ENCODE measurements around the gene XPNPEP1. TPM values are rescaled to one million over a fixed set of nuclear protein-coding genes. Genes with fewer than 3 reads are reported as not detected.

XPNPEP1 gene
- total and polyA plus RNA-seq, 4 donors = 28.4 to 68.9 (median 43.2) TPM

- WGBS, 2 donors = 97 to 100% methylated on average over 2 of the region's 2 CpGs
- ATAC-seq (ENCODE audit: low FRiP score) = no peak
Measured at GRCh38 chr10:109956454-109957091, 33.3 kb upstream of the XPNPEP1 start.

GRCh38 chr10:109953766-109954165, 30.5 kb upstream of the XPNPEP1 start:
- intact Hi-C loops (cut with DNase I) = no loop called here
- DNase-seq = no peak
- H3K4me1 ChIP-seq (ENCODE audit: control insufficient read depth in 1 of 2, insufficient read depth in 2 of 2, low read length in 2 of 2) = peaks cover 5 to 7% of the 10 kb centered on the region in 2 donors
- no peak overlapping the region for H3K4me3 ChIP-seq (ENCODE audit: low read length in 2 of 2)
- no peaks in the 10 kb centered on the region for H3K9me3 ChIP-seq (ENCODE audit: control insufficient read depth, low read length)
- no peak overlapping the region for H3K27ac ChIP-seq (ENCODE audit: low read depth in 1 of 2, low read length in 2 of 2)
- 63 to 69% methylated on average over 2 of the region's 2 CpGs for WGBS, 2 donors
- no peaks in the 10 kb centered on the region for H3K36me3 ChIP-seq (ENCODE audit: control insufficient read depth in 1 of 2, insufficient read depth in 2 of 2, low read length in 1 of 2)
- no peak for ATAC-seq (ENCODE audit: low FRiP score)
- no peaks in the 10 kb centered on the region for H3K27me3 ChIP-seq (ENCODE audit: control insufficient read depth in 1 of 2, insufficient read depth in 2 of 2, low read length in 1 of 2)

More at GRCh38 chr10:109956454-109957091, 33.3 kb upstream of the XPNPEP1 start:
- no peaks in the 10 kb centered on the region for H3K27me3 ChIP-seq (ENCODE audit: control insufficient read depth in 1 of 2, insufficient read depth in 2 of 2, low read length in 1 of 2)
- H3K9me3 ChIP-seq (ENCODE audit: control insufficient read depth, low read length) = no peaks in the 10 kb centered on the region
- no peak for DNase-seq
- H3K27ac ChIP-seq (ENCODE audit: low read depth in 1 of 2, low read length in 2 of 2) = no peak overlapping the region
- H3K36me3 ChIP-seq (ENCODE audit: control insufficient read depth in 1 of 2, insufficient read depth in 2 of 2, low read length in 1 of 2) = no peaks in the 10 kb centered on the region
- intact Hi-C loops (cut with DNase I) = no loop called here
- peaks cover 6 to 8% of the 10 kb centered on the region in 2 donors for H3K4me1 ChIP-seq (ENCODE audit: control insufficient read depth in 1 of 2, insufficient read depth in 2 of 2, low read length in 2 of 2)
- H3K4me3 ChIP-seq (ENCODE audit: low read length in 2 of 2) = no peak overlapping the region

GRCh38 chr10:109952526-109952925, 29.2 kb upstream of the XPNPEP1 start:
- no peak for DNase-seq
- Histone ChIP-seq H3K27me3 (ENCODE audit: control insufficient read depth in 1 of 2, insufficient read depth in 2 of 2, low read length in 1 of 2) (no peaks in the 10 kb centered on the region), H3K36me3 (ENCODE audit: control insufficient read depth in 1 of 2, insufficient read depth in 2 of 2, low read length in 1 of 2) (no peaks in the 10 kb centered on the region), H3K4me1 (ENCODE audit: control insufficient read depth in 1 of 2, insufficient read depth in 2 of 2, low read length in 2 of 2) (peaks cover 2 to 3% of the 10 kb centered on the region in 2 donors), H3K27ac (ENCODE audit: low read depth in 1 of 2, low read length in 2 of 2) (no peak overlapping the region), H3K9me3 (ENCODE audit: control insufficient read depth, low read length) (no peaks in the 10 kb centered on the region), H3K4me3 (ENCODE audit: low read length in 2 of 2) (no peak overlapping the region)
- intact Hi-C loops (cut with DNase I) = no loop called here
- no peak for ATAC-seq (ENCODE audit: low FRiP score)

GRCh38 chr10:109947111-109947920, 24.0 kb upstream of the XPNPEP1 start:
- no peaks in the 10 kb centered on the region for H3K27me3 ChIP-seq (ENCODE audit: control insufficient read depth in 1 of 2, insufficient read depth in 2 of 2, low read length in 1 of 2)
- H3K4me3 ChIP-seq (ENCODE audit: low read length in 2 of 2) = no peak overlapping the region
- intact Hi-C loops (cut with DNase I) = no loop called here
- DNase-seq (no peak), ATAC-seq (ENCODE audit: low FRiP score) (no peak)
- WGBS, 2 donors = 74 to 76% methylated on average over 5 of the region's 5 CpGs
- H3K36me3 ChIP-seq (ENCODE audit: control insufficient read depth in 1 of 2, insufficient read depth in 2 of 2, low read length in 1 of 2) = no peaks in the 10 kb centered on the region
- H3K27ac ChIP-seq (ENCODE audit: low read depth in 1 of 2, low read length in 2 of 2) = no peak overlapping the region
- no peaks in the 10 kb centered on the region for H3K4me1 ChIP-seq (ENCODE audit: control insufficient read depth in 1 of 2, insufficient read depth in 2 of 2, low read length in 2 of 2)
- H3K9me3 ChIP-seq (ENCODE audit: control insufficient read depth, low read length) = no peaks in the 10 kb centered on the region

GRCh38 chr10:109946680-109947079, 23.4 kb upstream of the XPNPEP1 start:
- ATAC-seq (ENCODE audit: low FRiP score) (no peak), DNase-seq (no peak)
- WGBS, 2 donors = 67 to 77% methylated on average over 3 of the region's 3 CpGs
- H3K27ac ChIP-seq (ENCODE audit: low read depth in 1 of 2, low read length in 2 of 2) = no peak overlapping the region
- no peaks in the 10 kb centered on the region for H3K27me3 ChIP-seq (ENCODE audit: control insufficient read depth in 1 of 2, insufficient read depth in 2 of 2, low read length in 1 of 2)
- H3K4me3 ChIP-seq (ENCODE audit: low read length in 2 of 2) = no peak overlapping the region
- H3K9me3 ChIP-seq (ENCODE audit: control insufficient read depth, low read length) = no peaks in the 10 kb centered on the region
- intact Hi-C loops (cut with DNase I) = no loop called here
- no peaks in the 10 kb centered on the region for H3K4me1 ChIP-seq (ENCODE audit: control insufficient read depth in 1 of 2, insufficient read depth in 2 of 2, low read length in 2 of 2)
- H3K36me3 ChIP-seq (ENCODE audit: control insufficient read depth in 1 of 2, insufficient read depth in 2 of 2, low read length in 1 of 2) = no peaks in the 10 kb centered on the region

- Histone ChIP-seq H3K27ac (ENCODE audit: low read depth in 1 of 2, low read length in 2 of 2) (no peak overlapping the region), H3K4me1 (ENCODE audit: control insufficient read depth in 1 of 2, insufficient read depth in 2 of 2, low read length in 2 of 2) (no peaks in the 10 kb centered on the region), H3K36me3 (ENCODE audit: control insufficient read depth in 1 of 2, insufficient read depth in 2 of 2, low read length in 1 of 2) (no peaks in the 10 kb centered on the region), H3K9me3 (ENCODE audit: control insufficient read depth, low read length) (no peaks in the 10 kb centered on the region), H3K4me3 (ENCODE audit: low read length in 2 of 2) (no peak overlapping the region), H3K27me3 (ENCODE audit: control insufficient read depth in 1 of 2, insufficient read depth in 2 of 2, low read length in 1 of 2) (no peaks in the 10 kb centered on the region)
- intact Hi-C loops (cut with DNase I) = no loop called here
- WGBS, 2 donors = 84% methylated on average over 4 of the region's 4 CpGs
- no peak for ATAC-seq (ENCODE audit: low FRiP score)
- DNase-seq = no peak
Measured at GRCh38 chr10:109945473-109946177, 22.3 kb upstream of the XPNPEP1 start.

- no peaks in the 10 kb centered on the region for H3K36me3 ChIP-seq (ENCODE audit: control insufficient read depth in 1 of 2, insufficient read depth in 2 of 2, low read length in 1 of 2)
- intact Hi-C loops (cut with DNase I) = no loop called here
- no peaks in the 10 kb centered on the region for H3K9me3 ChIP-seq (ENCODE audit: control insufficient read depth, low read length)
- no peaks in the 10 kb centered on the region for H3K27me3 ChIP-seq (ENCODE audit: control insufficient read depth in 1 of 2, insufficient read depth in 2 of 2, low read length in 1 of 2)
- ATAC-seq (ENCODE audit: low FRiP score) (no peak), DNase-seq (no peak)
- WGBS, 2 donors = 80 to 90% methylated on average over 1 of the region's 1 CpG
- no peak overlapping the region for H3K4me3 ChIP-seq (ENCODE audit: low read length in 2 of 2)
- no peaks in the 10 kb centered on the region for H3K4me1 ChIP-seq (ENCODE audit: control insufficient read depth in 1 of 2, insufficient read depth in 2 of 2, low read length in 2 of 2)
- H3K27ac ChIP-seq (ENCODE audit: low read depth in 1 of 2, low read length in 2 of 2) = no peak overlapping the region
Measured at GRCh38 chr10:109944613-109945012, 21.3 kb upstream of the XPNPEP1 start.

- H3K27me3 ChIP-seq (ENCODE audit: control insufficient read depth in 1 of 2, insufficient read depth in 2 of 2, low read length in 1 of 2) = no peaks in the 10 kb centered on the region
- no peak overlapping the region for H3K27ac ChIP-seq (ENCODE audit: low read depth in 1 of 2, low read length in 2 of 2)
- H3K9me3 ChIP-seq (ENCODE audit: control insufficient read depth, low read length) = no peaks in the 10 kb centered on the region
- no peak for ATAC-seq (ENCODE audit: low FRiP score)
- DNase-seq = no peak
- H3K36me3 ChIP-seq (ENCODE audit: control insufficient read depth in 1 of 2, insufficient read depth in 2 of 2, low read length in 1 of 2) = no peaks in the 10 kb centered on the region
- intact Hi-C loops (cut with DNase I) = no loop called here
- H3K4me1 ChIP-seq (ENCODE audit: control insufficient read depth in 1 of 2, insufficient read depth in 2 of 2, low read length in 2 of 2) = no peaks in the 10 kb centered on the region
- no peak overlapping the region for H3K4me3 ChIP-seq (ENCODE audit: low read length in 2 of 2)
- 81 to 93% methylated on average over 4 of the region's 4 CpGs for WGBS, 2 donors
Measured at GRCh38 chr10:109941236-109941862, 18.0 kb upstream of the XPNPEP1 start.
